IPS-18c (cell line): Measurements from ENCODE around the gene IFI6.
"Not testable (repeated sequence)": the region's sequence is repeated elsewhere in the genome, so short reads cannot be mapped to it uniquely, and the experiment has no call there.

Source experiments
- H3K4me3 ChIP-seq: 2 replicates; pipeline ENCODE4 v1.7.0; 2013; ENCODE audit warnings: low read depth, mild to moderate bottlenecking, low read length, moderate library complexity; ENCODE audit not compliant: insufficient read depth
- H3K9me3 ChIP-seq: one replicate; pipeline ENCODE4 v1.6.1; 2013; ENCODE audit warnings: mild to moderate bottlenecking, low read length, moderate library complexity; ENCODE audit not compliant: control insufficient read depth, insufficient read depth

Gene IFI6

GRCh38 chr1:27659497-27660299, 12.3 kb downstream of the IFI6 start:
- Histone ChIP-seq H3K9me3 (no peaks in the 10 kb centered on the region), H3K4me3 (peak overlapping the region; percentile 63)

GRCh38 chr1:27658951-27659496, 13.0 kb downstream of the IFI6 start:
- peak overlapping the region; percentile 63 for H3K4me3 ChIP-seq
- no peaks in the 10 kb centered on the region for H3K9me3 ChIP-seq

GRCh38 chr1:27656157-27656893, 15.7 kb downstream of the IFI6 start:
- Histone ChIP-seq H3K4me3 (no peak overlapping the region), H3K9me3 (no peaks in the 10 kb centered on the region)

DNA sequence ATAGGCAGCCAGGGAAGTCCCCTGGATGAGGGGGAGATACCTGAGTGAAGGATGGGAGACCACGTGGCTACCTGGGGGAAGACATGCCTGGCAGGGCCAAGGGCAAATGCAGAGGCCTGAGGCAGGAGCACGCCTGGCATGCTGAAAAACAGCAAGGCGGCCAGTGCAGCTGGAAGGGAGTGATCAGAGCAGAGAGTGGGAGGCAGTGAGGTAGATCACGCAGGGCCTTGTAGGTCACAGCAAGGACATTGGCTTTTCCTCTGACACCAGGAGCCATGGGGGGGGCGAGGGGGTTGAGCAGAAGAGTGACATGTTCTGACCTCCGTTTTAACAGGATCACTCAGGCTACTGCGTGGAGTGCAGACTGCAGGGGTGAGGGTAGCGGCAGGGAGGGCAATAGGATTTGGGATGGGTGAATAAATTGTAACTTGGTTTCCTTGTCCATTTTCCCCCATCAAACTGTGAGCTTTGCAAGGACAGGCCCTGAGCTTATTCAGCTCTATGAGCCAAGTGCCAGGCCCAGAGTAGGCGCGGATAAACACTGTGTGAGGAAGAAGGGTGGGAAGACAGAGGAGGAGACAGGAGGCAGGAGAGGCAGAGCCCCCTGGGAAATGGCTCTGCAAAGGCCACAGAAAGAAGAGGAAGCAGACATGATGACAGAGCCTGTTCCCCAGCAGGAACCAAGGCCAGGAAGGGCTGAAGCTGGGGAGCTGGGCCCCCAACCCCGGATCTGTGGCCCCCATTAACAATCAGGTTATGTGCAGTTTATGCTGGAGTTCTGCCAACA, 16.6 kb downstream of the IFI6 start:
- Histone ChIP-seq H3K4me3 (no peak overlapping the region; the same call in 1 of the 2 replicates), H3K9me3 (no peaks in the 10 kb centered on the region)

- Histone ChIP-seq H3K9me3 (no peaks in the 10 kb centered on the region), H3K4me3 (no peak overlapping the region)
Measured at GRCh38 chr1:27652111-27652864, 19.7 kb downstream of the IFI6 start.

DNA sequence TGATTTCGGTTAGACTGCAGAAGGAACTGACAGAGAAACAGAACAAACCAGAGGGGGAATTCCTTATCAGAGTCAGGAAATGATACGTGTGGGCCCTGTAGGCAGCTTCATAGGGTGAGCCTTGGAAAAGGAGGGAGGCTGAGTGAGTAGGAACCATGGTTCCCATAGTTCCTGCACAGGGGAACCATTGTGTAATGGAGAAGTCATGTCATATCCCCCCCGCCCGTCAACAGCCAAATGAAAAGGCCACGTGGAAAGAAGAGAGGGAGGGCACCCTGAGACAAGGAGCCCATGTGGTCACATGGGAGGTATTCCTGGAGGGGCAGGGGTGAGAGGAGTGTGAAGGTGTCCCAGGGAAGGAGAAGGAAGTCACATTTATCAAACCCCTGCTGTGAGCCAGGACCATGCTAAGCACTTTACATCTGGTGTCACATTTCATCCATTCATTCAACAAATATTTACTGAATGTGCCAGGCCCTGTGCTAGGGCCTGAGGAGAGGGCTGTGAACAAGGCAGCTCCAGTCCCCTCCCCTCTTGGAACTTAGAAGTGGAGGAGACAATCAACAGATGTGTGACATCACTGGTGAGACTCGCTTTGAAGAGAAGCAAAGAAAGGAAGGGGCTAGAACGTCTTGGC, 21.3 kb downstream of the IFI6 start:
- H3K9me3 ChIP-seq: no peaks in the 10 kb centered on the region
- no peak overlapping the region for H3K4me3 ChIP-seq

GRCh38 chr1:27650171-27650538, 21.8 kb downstream of the IFI6 start:
- Histone ChIP-seq H3K9me3 (no peaks in the 10 kb centered on the region), H3K4me3 (no peak overlapping the region)

- Histone ChIP-seq H3K4me3 (no peak overlapping the region), H3K9me3 (no peaks in the 10 kb centered on the region)
Measured at GRCh38 chr1:27649306-27649635, 22.7 kb downstream of the IFI6 start.

GRCh38 chr1:27648602-27649305, 23.2 kb downstream of the IFI6 start:
- Histone ChIP-seq H3K9me3 (no peaks in the 10 kb centered on the region), H3K4me3 (no peak overlapping the region)

DNA sequence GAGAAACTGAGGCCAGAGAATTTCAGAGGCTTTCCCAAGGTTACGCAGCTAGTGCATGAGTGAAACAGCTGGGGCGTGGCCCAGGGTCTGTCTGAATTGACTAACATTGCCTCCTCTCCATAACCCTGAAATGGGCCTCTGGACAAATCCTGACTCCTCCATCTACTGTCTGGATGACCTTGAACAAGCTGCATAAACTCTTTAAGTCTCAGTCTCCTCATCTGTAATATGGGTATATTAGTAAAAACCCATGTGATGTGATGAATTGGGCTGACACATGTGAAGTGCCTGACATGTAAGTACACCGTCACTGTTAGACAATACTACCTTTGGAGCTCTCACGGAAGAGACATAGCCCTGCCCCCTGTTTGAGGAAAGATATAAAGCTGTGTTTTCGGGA, 24.7 kb downstream of the IFI6 start:
- Histone ChIP-seq H3K4me3 (no peak overlapping the region), H3K9me3 (no peaks in the 10 kb centered on the region)

GRCh38 chr1:27646676-27647075, 25.3 kb downstream of the IFI6 start:
- Histone ChIP-seq H3K4me3 (no peak overlapping the region), H3K9me3 (no peaks in the 10 kb centered on the region)

DNA sequence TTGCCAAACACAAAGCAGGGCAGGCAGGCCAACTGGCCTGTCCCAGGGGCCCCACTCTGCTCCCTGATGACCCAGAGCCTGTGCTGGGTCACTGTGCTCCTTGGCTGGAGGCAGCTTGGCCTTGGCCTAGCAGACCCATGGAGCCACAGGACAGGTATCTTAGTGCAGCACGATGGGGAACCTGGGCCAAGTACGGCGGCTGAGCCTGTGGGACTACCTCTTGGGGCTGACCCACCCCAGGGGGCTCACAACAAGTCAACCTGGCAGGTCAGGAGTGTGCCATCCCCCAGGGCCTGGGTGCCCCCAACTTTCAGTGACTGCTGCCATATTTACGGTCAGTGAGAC, 26.9 kb downstream of the IFI6 start:
- no peak overlapping the region for H3K4me3 ChIP-seq
- no peaks in the 10 kb centered on the region for H3K9me3 ChIP-seq

- Histone ChIP-seq H3K9me3 (no peaks in the 10 kb centered on the region), H3K4me3 (no peak overlapping the region)
Measured at GRCh38 chr1:27644369-27645070, 27.5 kb downstream of the IFI6 start.

- Histone ChIP-seq H3K4me3 (no peak overlapping the region), H3K9me3 (no peaks in the 10 kb centered on the region)
Measured at GRCh38 chr1:27643600-27644368, 28.2 kb downstream of the IFI6 start.

- not testable (repeated sequence) for H3K4me3 ChIP-seq
Measured at GRCh38 chr1:27640514-27640913, 31.5 kb downstream of the IFI6 start.

More at GRCh38 chr1:27640514-27640913, 31.5 kb downstream of the IFI6 start:
- H3K9me3 ChIP-seq: not testable (repeated sequence)
